GM19395 (cell line): Measurements from ENCODE around the gene FAR2.
"Not testable (repeated sequence)": the region's sequence is repeated elsewhere in the genome, so short reads cannot be mapped to it uniquely, and the experiment has no call there.

Experiments
- ATAC-seq: cut with Tn5 transposase; IDR thresholded peaks from one replicate; pipeline ENCODE4 v1.9.1; 2021; ENCODE audit warnings: mild to moderate bottlenecking, moderate library complexity; ENCODE audit not compliant: unreplicated experiment

The FAR2 gene

GRCh38 chr12:29273178-29273843 lies 124.2 kb downstream of the FAR2 start:
- ATAC-seq = no peak

- ATAC-seq = no peak
Measured at GRCh38 chr12:29275834-29276233, 126.8 kb downstream of the FAR2 start.

GRCh38 chr12:29277231-29277630 lies 128.2 kb downstream of the FAR2 start:
- no peak for ATAC-seq

GRCh38 chr12:29278673-29279420 lies 129.8 kb downstream of the FAR2 start:
- ATAC-seq = no peak

GRCh38 chr12:29281371-29282005 lies 132.4 kb downstream of the FAR2 start:
- no peak for ATAC-seq

- no peak for ATAC-seq
Measured at GRCh38 chr12:29282031-29282816, 133.1 kb downstream of the FAR2 start.

- no peak for ATAC-seq
Measured at GRCh38 chr12:29283969-29284700, 135.1 kb downstream of the FAR2 start.

GRCh38 chr12:29286081-29286790 lies 137.2 kb downstream of the FAR2 start:
- no peak for ATAC-seq

- ATAC-seq = no peak
Measured at GRCh38 chr12:29287622-29288021, 138.5 kb downstream of the FAR2 start.

GRCh38 chr12:29288031-29288430 lies 139.0 kb downstream of the FAR2 start:
- ATAC-seq = no peak

GRCh38 chr12:29290475-29290874 lies 141.4 kb downstream of the FAR2 start:
- ATAC-seq = not testable (repeated sequence)

GRCh38 chr12:29291226-29291625 lies 142.1 kb downstream of the FAR2 start:
- ATAC-seq = no peak

GRCh38 chr12:29299633-29300032 lies 150.6 kb downstream of the FAR2 start:
- ATAC-seq = peak; percentile 65

- no peak for ATAC-seq
Measured at GRCh38 chr12:29301114-29301513, 152.0 kb downstream of the FAR2 start.

- no peak for ATAC-seq
Measured at GRCh38 chr12:29304388-29304787, 155.3 kb downstream of the FAR2 start.

GRCh38 chr12:29306266-29306665 lies 157.2 kb downstream of the FAR2 start:
- no peak for ATAC-seq

GRCh38 chr12:29306682-29307081 lies 157.6 kb downstream of the FAR2 start:
- ATAC-seq = no peak

- no peak for ATAC-seq
Measured at GRCh38 chr12:29309320-29309902, 160.3 kb downstream of the FAR2 start.

- no peak for ATAC-seq
Measured at GRCh38 chr12:29310899-29311298, 161.8 kb downstream of the FAR2 start.

- no peak for ATAC-seq
Measured at GRCh38 chr12:29314416-29314815, 165.3 kb downstream of the FAR2 start.
